Brain microvascular endothelial cell (primary cell): Measurements from ENCODE around the gene FRZB.

ENCODE experiments used
- DNase-seq: peaks from one replicate; pipeline ENCODE4 v3.0.0-alpha.2; 2020
- H3K27ac ChIP-seq: fragments of 250-450 bp; sonication (Bioruptor Pico); 2 replicates; pipeline ENCODE4 v1.5.1; 2020; ENCODE audit warnings: mild to moderate bottlenecking, moderate library complexity
- H3K27me3 ChIP-seq: fragments of 250-450 bp; sonication (Bioruptor Pico); replicated peaks from 2 replicates; pipeline ENCODE4 v1.5.1; 2020; ENCODE audit warnings: mild to moderate bottlenecking
- H3K36me3 ChIP-seq: fragments of 250-450 bp; sonication (Bioruptor Pico); replicated peaks from 2 replicates; pipeline ENCODE4 v1.5.1; 2020; ENCODE audit warnings: mild to moderate bottlenecking
- H3K4me3 ChIP-seq: 2 replicates; pipeline ENCODE4 v1.5.1; 2011; ENCODE audit warnings: low read depth, mild to moderate bottlenecking, control low read depth, low read length, moderate library complexity
- CTCF ChIP-seq: IDR thresholded peaks from 2 replicates; pipeline ENCODE4 v1.5.1; 2011; ENCODE audit warnings: low read depth, mild to moderate bottlenecking, moderate library complexity, low read length, control low read depth, inconsistent platforms; ENCODE audit errors: missing control alignments
- in situ Hi-C: cut with HindIII; loops from 2 replicates; pipeline ENCODE4 v1.10.0; 2017; ENCODE audit warnings: low sequenced_read_pairs, low pct_ligation_motif_present

The FRZB gene

GRCh38 chr2:182862091-182862490 is 4.3 kb downstream of the FRZB start:
- no peaks in the 10 kb centered on the region for H3K36me3 ChIP-seq
- no peak for DNase-seq
- H3K27ac ChIP-seq, result no peak overlapping the region
- TF ChIP-seq CTCF, result no peak
- no peaks in the 10 kb centered on the region for H3K27me3 ChIP-seq
- in situ Hi-C loops, result no loop called here
- H3K4me3 ChIP-seq, result no peak overlapping the region

- H3K27me3 ChIP-seq, result no peaks in the 10 kb centered on the region
- in situ Hi-C loops, result no loop called here
- no peak for TF ChIP-seq CTCF
- H3K4me3 ChIP-seq, result no peak overlapping the region
- DNase-seq, result no peak
- H3K36me3 ChIP-seq, result no peaks in the 10 kb centered on the region
- H3K27ac ChIP-seq, result no peak overlapping the region
These were observed 5.6 kb downstream of the FRZB start for GRCh38 chr2:182860858-182861257.

GRCh38 chr2:182858671-182859070 is 7.8 kb downstream of the FRZB start:
- H3K4me3 ChIP-seq, result no peak overlapping the region
- in situ Hi-C loops, result no loop called here
- DNase-seq, result peak; percentile 42
- no peaks in the 10 kb centered on the region for H3K36me3 ChIP-seq
- no peaks in the 10 kb centered on the region for H3K27me3 ChIP-seq
- peak overlapping the region; percentile 5 for H3K27ac ChIP-seq
- TF ChIP-seq CTCF, result no peak

- no peak for TF ChIP-seq CTCF
- Histone ChIP-seq H3K4me3 (no peak overlapping the region), H3K27ac (no peak overlapping the region), H3K27me3 (no peaks in the 10 kb centered on the region), H3K36me3 (no peaks in the 10 kb centered on the region)
- in situ Hi-C loops, result no loop called here
- no peak for DNase-seq
These were observed 11.1 kb downstream of the FRZB start for GRCh38 chr2:182855376-182855775.

GRCh38 chr2:182854375-182855105 is 11.9 kb downstream of the FRZB start:
- no peak for TF ChIP-seq CTCF
- peak; percentile 38 for DNase-seq
- no peaks in the 10 kb centered on the region for H3K36me3 ChIP-seq
- H3K27me3 ChIP-seq, result no peaks in the 10 kb centered on the region
- in situ Hi-C loops, result no loop called here
- peak overlapping the region; percentile 7 for H3K27ac ChIP-seq
- H3K4me3 ChIP-seq, result no peak overlapping the region

GRCh38 chr2:182852801-182853200 is 13.6 kb downstream of the FRZB start:
- TF ChIP-seq CTCF, result no peak
- in situ Hi-C loops, result no loop called here
- H3K27ac ChIP-seq, result no peak overlapping the region
- no peak overlapping the region for H3K4me3 ChIP-seq
- DNase-seq, result no peak
- H3K36me3 ChIP-seq, result no peaks in the 10 kb centered on the region
- no peaks in the 10 kb centered on the region for H3K27me3 ChIP-seq
